Left colon (tissue), 2 donors: ENCODE results near the gene EVPL. TPM values are rescaled to one million over a fixed set of nuclear protein-coding genes. Genes with fewer than 3 reads are reported as not detected.
"Not testable (repeated sequence)": the region's sequence is repeated elsewhere in the genome, so short reads cannot be mapped to it uniquely, and the experiment has no call there.

Experiments
- ATAC-seq: fragments of 200-7000 bp; cut with Tn5 transposase; one replicate; pipeline ENCODE4 v1.9.1; 2020; ENCODE audit warnings: mild to moderate bottlenecking, moderate library complexity
- DNase-seq, 2 donors: peaks; one replicate each; pipeline ENCODE4 v3.0.0-alpha.2; 2020
- intact Hi-C, 2 donors: fragments of 100-400 bp; cut with DNase I in 1 of 2; cut with micrococcal nuclease in 1 of 2; formaldehyde crosslinking; loops; one replicate each; pipeline versions ENCODE4 v1.11.2 to v1.14.0; 2022; cut with DNase I, micrococcal nuclease
- total RNA-seq, 2 donors: library from RNA; stranded (reverse); fragmentation: NEBNext Ultra II Directional; extraction: Animal tissue kit (Norgen Biotek cat#: 25700); gene quantifications; one replicate each; pipeline ENCODE4 v1.2.1, GENCODE V29; 2021
- donor health status: DM: no; HTN: no; CAD: no.
- donor health status: DM: yes; HTN: yes; CAD: no.

EVPL gene
- total RNA-seq, 2 donors from 2014 or later, result 18.9 to 28.5 TPM

GRCh38 chr17:76049836-76050537 is 22.9 kb upstream of the EVPL start:
- no peak for DNase-seq
- intact Hi-C loops, result no loop called here
- ATAC-seq, result no peak

DNA sequence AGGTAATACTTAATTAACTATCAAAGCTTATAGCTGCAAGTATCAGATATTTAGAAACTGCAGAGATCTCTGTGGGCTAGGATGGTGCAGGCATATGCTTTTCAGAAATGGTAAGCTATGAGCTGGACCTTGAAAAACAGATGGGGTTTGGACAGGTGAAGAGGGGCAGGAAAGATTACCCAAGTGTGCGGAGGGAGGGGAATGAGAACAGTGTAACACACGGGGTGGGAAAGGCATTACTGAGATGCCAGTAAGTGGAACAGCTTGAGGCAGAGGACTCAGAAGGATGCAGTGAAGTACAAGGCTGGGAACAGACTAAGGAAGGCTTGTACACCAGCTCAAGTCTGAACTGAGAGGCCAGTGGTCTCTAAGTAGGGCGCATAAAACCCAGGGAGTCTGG is 22.1 kb upstream of the EVPL start:
- no peak for DNase-seq
- ATAC-seq, result no peak
- intact Hi-C loops, result no loop called here

- intact Hi-C loops, result no loop called here
- DNase-seq (no peak), ATAC-seq (no peak)
These were observed 21.6 kb upstream of the EVPL start for GRCh38 chr17:76048711-76049110.

DNA sequence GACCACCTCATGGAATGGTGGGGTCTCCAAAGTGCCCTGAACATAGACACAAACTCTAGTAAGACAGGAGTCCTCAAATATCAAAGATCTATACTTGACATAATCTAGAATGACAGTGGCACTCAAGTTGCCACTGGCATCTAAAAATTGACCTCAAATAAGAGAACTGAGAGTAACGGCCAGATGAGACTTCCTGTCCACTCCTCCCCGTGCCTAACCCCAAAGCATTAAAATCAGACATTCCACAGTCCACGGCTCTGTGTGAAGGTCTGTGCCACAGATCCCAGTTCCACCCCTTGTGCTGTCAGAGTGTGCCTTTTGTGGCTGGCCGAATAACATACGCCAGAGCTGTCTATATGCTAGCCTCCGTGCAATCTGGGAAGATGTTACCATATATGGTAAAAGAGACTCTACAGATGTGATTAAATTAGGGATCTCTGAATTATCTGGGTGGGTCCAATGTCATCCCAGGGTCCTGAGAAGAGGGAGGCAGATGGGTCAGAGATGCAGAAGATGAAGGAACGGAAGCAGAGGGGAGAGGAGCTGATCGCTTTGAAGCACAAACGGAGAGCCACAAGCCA is 21.0 kb upstream of the EVPL start:
- no peak for ATAC-seq
- intact Hi-C loops, result no loop called here
- no peak for DNase-seq

DNA sequence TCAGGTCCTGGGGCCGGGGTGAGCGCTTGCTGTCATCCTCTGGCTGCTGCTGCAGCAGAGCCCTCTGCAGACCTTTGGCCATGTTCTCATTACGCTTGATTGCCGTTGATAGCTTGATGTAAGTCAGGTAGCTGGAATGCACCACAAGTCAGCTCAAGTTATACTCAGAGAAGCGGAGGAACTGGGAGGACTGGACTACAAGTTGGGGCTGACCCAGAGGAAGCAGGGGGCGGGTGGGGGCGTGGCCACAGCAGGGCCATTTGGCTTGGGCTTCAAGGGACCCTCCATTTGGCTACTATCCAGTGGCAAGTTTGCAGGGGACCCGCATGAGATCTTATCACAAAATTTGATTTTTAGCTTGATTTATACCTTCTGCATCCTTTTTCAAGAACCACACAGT is 19.0 kb upstream of the EVPL start:
- intact Hi-C loops, result no loop called here
- DNase-seq (no peak), ATAC-seq (no peak)

GRCh38 chr17:76044475-76045007 is 17.4 kb upstream of the EVPL start:
- ATAC-seq, intact Hi-C loops, DNase-seq: not testable (repeated sequence)

DNA sequence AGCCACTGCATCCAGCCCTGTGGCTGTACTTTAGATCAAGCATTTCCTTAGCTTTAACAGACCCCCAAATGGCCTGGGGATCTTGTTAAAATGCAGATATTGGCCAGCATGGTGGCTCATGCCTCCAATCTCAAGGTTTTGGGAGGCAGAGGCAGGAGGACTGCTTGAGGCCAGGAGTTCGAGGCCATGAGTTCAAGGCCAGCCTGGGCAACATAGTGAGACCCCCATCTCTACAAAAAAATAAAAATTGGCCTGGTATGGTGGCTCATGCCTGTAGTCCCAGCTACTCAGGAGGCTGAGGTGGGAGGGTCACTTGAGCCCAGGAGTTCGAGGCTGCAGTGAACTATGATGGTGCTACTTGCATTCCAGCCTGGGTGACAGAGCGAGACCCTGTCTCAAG is 15.8 kb upstream of the EVPL start:
- ATAC-seq, intact Hi-C loops, DNase-seq: not testable (repeated sequence)

DNA sequence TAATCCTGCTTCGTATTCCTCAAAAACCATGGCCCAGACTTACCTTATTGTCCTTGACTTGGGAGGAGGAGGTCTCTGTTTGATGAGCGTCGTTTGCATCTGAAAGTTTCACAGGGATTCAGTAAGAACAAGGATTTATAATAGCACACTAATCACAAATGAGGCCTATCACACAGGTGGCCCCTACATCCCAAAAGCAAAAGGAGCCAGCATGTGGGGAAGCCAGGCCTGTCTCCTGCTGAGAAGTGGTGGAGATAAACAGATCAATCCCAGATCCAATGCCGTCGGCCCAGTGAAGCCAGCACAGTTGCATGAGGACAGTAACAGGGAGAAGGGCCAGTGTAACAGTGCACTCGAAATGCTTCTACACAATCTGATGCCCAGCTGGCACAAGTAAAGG is 13.3 kb upstream of the EVPL start:
- ATAC-seq (no peak), DNase-seq (no peak)
- intact Hi-C loops, result no loop called here

GRCh38 chr17:76039121-76039520 is 12.0 kb upstream of the EVPL start:
- intact Hi-C loops, result no loop called here
- DNase-seq (no peak), ATAC-seq (peak; percentile 13)

- no peak for ATAC-seq
- intact Hi-C loops, result no loop called here
- DNase-seq, result no peak
These were observed 10.9 kb upstream of the EVPL start for GRCh38 chr17:76038050-76038449.

- ATAC-seq (peak; percentile 17), DNase-seq (peak in 1 of 2 donors; percentile 71)
- intact Hi-C loops, result no loop called here
These were observed 9.6 kb upstream of the EVPL start for GRCh38 chr17:76036497-76037261.

DNA sequence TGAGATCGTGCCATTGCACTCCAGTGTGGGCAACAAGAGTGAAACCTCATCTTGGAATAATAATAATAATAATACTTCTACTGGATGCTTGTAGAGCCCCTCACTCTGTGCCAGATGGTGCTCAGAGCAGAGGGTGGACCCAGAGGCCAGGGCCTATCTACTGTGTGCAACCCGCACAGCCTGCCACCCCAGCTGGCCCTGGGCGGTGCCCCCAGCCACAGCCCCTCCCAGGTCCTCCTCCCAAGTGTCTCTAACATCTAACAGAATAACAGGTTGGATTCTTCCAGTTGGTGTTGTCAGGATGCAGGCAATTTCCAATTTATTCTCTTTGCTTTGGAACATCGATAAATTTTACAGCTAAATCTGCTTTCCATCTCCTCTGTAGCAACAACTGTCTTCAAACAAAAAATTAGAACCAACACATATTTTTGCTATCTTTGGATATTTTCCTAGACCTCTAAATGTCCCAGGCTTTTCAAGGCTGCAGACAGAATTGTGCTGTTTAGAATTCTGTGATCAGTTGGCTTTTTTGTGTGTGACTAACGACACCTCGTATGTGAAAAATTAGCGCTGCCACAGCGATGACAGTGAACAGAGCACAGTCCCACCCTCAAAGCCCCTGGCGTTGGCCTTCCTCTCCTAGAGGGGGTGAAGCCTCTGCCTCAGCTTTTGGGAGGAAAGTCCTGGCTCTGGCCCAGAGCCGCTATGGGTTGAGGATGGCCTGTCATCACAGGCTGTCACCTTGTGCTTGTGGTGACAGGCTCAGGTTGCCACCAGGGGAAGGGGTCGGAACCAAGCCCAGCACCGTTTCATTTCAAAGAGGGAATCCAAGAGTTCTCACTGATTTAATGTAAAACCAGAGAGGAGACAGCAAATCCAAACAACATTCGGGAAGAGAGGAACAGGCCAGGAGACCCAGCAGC is 7.6 kb upstream of the EVPL start:
- ATAC-seq (no peak), DNase-seq (no peak)
- intact Hi-C loops, result no loop called here

DNA sequence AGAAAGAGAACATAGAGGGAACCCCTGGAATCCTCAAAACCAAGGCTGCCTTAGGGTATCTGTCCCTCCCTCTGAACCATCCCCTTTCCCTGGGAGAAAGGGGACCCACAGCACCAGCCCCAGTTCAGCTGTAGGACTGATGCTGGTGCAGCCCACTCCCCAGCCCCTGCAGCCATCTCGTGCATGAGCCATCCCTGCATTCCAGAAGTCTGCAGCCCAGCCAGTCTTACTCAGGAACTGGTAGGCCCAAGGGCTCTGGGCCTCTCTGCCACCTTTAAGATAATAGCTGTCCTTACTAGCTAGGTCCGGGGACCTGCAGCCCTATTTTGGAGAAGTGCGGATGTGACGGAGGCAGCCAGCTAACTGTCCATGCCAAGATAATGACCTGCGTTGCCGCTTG is 6.0 kb upstream of the EVPL start:
- DNase-seq (no peak), ATAC-seq (no peak)
- intact Hi-C loops, result no loop called here

- no peak for DNase-seq
- ATAC-seq, result no peak
- intact Hi-C loops, result no loop called here
These were observed 5.6 kb upstream of the EVPL start for GRCh38 chr17:76032780-76033108.

- intact Hi-C loops, result no loop called here
- ATAC-seq, result peak; percentile 6
- no peak for DNase-seq
These were observed 5.1 kb upstream of the EVPL start for GRCh38 chr17:76032073-76032779.

GRCh38 chr17:76026714-76027158 is 370 bp downstream of the EVPL start:
- ATAC-seq (peak; percentile 36), DNase-seq (no peak)
- intact Hi-C loops, result no loop called here

DNA sequence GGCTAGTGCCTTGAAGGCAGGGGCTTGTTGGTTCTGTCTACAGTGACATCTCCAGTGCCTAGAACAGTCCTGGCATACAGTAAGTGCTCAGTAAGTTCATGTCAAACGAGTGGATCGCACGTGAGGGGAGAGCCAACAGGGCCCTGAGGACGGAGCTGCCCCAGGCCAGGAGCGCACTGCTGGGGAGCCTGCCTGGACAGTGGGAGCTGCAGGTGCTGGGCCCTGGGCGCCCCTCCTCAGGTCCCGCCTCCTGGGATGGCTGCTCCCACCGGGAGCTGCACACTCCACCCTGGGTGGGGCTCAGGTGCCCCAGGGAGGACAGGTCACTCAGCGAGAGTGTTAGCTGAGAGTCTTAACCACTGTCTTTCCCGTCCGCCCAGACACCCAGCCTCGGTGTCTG is 1.8 kb downstream of the EVPL start:
- DNase-seq (no peak), ATAC-seq (no peak)
- intact Hi-C loops, result no loop called here

- ATAC-seq (no peak), DNase-seq (no peak)
- intact Hi-C loops, result no loop called here
These were observed 2.8 kb downstream of the EVPL start for GRCh38 chr17:76024353-76024752.

GRCh38 chr17:76023900-76024237 is 3.2 kb downstream of the EVPL start:
- intact Hi-C loops, result no loop called here
- DNase-seq, result no peak
- ATAC-seq, result no peak
